DND-41 (cell line): ENCODE data around the gene GINM1.

Experiments
- CTCF ChIP-seq: IDR thresholded peaks from 2 replicates; pipeline ENCODE4 v1.5.1; 2012; ENCODE audit warnings: borderline replicate concordance, low read length, moderate library complexity, mild to moderate bottlenecking; ENCODE audit not compliant: poor library complexity, severe bottlenecking; ENCODE audit errors: extremely low read depth
- EZH2 ChIP-seq: IDR thresholded peaks from 3 replicates; pipeline ENCODE4 v1.6.1; 2012; ENCODE audit warnings: borderline replicate concordance, low read depth, mild to moderate bottlenecking, moderate library complexity, low read length, inconsistent platforms; ENCODE audit not compliant: severe bottlenecking

GRCh38 chr6:149563928-149564325 lies 2.2 kb upstream of the GINM1 start:
- TF ChIP-seq CTCF (no peak), EZH2 (no peak)
